Muscle layer of duodenum (tissue), 2 donors: ENCODE measurements around the gene NKAPL.

Experiments used
- H3K27ac ChIP-seq: one replicate; pipeline ENCODE4 v1.7.0; 2013; ENCODE audit warnings: mild to moderate bottlenecking, low read length
- H3K27me3 ChIP-seq: one replicate; pipeline ENCODE4 v1.7.0; 2013; ENCODE audit warnings: low read depth, mild to moderate bottlenecking, control low read depth, low read length
- H3K36me3 ChIP-seq, 2 donors: one replicate each; pipeline ENCODE4 v1.7.0; 2013; ENCODE audit warnings: low read length in 2 of 2, control low read depth in 1 of 2, mild to moderate bottlenecking in 1 of 2; ENCODE audit not compliant: insufficient read depth in 2 of 2, control insufficient read depth in 1 of 2
- H3K4me1 ChIP-seq, 2 donors: one replicate each; pipeline ENCODE4 v1.7.0; 2013; ENCODE audit warnings: low read length in 2 of 2, mild to moderate bottlenecking in 2 of 2, control low read depth in 1 of 2, moderate library complexity in 1 of 2; ENCODE audit not compliant: insufficient read depth in 2 of 2, control insufficient read depth in 1 of 2
- H3K4me3 ChIP-seq, 2 donors: one replicate each; pipeline ENCODE4 v1.7.0; 2013; ENCODE audit warnings: low read length in 2 of 2, low read depth in 1 of 2, mild to moderate bottlenecking in 1 of 2
- H3K9me3 ChIP-seq, 2 donors: one replicate each; pipeline ENCODE4 v1.7.0; 2013; ENCODE audit warnings: low read length in 2 of 2, control low read depth in 1 of 2, mild to moderate bottlenecking in 1 of 2; ENCODE audit not compliant: control insufficient read depth in 1 of 2
- donor health status: healthy.

Gene NKAPL

GRCh38 chr6:28224131-28225055 is 34.7 kb upstream of the NKAPL start:
- H3K36me3 ChIP-seq: peaks cover 23 to 25% of the 10 kb centered on the region in 2 donors
- H3K4me1 ChIP-seq: peaks cover 0 to 22% of the 10 kb centered on the region in 2 donors
- peak overlapping the region; percentile 83 to 89 for H3K4me3 ChIP-seq
- no peaks in the 10 kb centered on the region for H3K9me3 ChIP-seq
- H3K27ac ChIP-seq: peak overlapping the region; percentile 76
- peaks cover 3% of the 10 kb centered on the region for H3K27me3 ChIP-seq

DNA sequence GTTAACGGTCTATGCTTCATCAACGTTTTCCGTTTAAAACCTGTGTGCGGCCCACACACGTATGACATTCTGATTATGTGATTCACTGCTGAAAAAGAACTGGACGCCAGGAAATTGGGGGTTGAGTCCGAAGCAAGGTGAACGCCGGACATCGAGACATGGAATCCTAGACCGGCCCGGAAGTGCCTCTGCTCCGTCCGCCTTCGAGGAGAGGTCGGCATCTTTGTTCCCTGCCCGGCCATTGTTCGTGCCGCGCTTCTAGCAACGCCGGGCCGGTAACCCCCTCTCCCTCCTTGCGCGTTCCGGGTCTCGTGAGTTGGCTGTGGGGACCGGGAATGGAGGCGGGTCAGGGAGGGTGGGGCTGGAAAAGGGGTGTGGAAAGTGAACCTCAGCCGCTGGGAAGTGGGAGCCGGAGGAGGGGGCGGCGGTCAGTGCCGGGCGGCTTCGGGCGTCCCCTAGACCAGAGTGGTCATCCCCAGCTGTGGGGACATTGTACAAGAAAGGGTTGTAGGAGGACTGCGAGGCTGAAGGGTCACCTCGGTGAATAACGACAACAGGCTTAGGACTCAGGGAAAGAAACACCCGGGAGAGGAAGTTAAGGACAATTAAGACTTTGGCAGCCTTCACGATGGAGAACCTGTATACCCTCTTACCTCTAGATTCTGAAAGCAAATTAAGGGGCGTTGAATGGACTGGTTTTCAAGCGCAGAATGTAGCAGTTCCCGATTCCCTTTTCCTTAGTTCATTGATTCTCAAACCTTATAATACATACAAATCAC is 33.9 kb upstream of the NKAPL start, which contains the start of gene ZSCAN9:
Gene ZSCAN9 (plus strand): TSS at position 220 of the 779 bp plus-strand sequence. CDS start 1,810 bp downstream, outside the sequence.
- Histone ChIP-seq H3K27me3 (peaks cover 3% of the 10 kb centered on the region), H3K9me3 (no peaks in the 10 kb centered on the region), H3K4me3 (peak within 1 kb of the TSS; percentile 83 to 89), H3K4me1 (peaks cover 0 to 21% of the 10 kb centered on the region in 2 donors), H3K36me3 (peaks cover 24 to 33% of the 10 kb centered on the region in 2 donors), H3K27ac (peak within 1 kb of the TSS; percentile 76)

- H3K27me3 ChIP-seq: peaks cover 3% of the 10 kb centered on the region
- peaks cover 24 to 45% of the 10 kb centered on the region in 2 donors for H3K36me3 ChIP-seq
- peaks cover 0 to 21% of the 10 kb centered on the region in 2 donors for H3K4me1 ChIP-seq
- H3K27ac ChIP-seq: no peak overlapping the region
- no peaks in the 10 kb centered on the region for H3K9me3 ChIP-seq
- H3K4me3 ChIP-seq: no peak overlapping the region
Observed at GRCh38 chr6:28226460-28226859, 32.6 kb upstream of the NKAPL start.

- Histone ChIP-seq H3K4me3 (no peak overlapping the region), H3K36me3 (peaks cover 26 to 62% of the 10 kb centered on the region in 2 donors), H3K27ac (no peak overlapping the region), H3K4me1 (no peaks in the 10 kb centered on the region), H3K9me3 (no peaks in the 10 kb centered on the region), H3K27me3 (no peaks in the 10 kb centered on the region)
Observed at GRCh38 chr6:28232785-28233184, 26.3 kb upstream of the NKAPL start.

GRCh38 chr6:28235912-28236452 is 23.1 kb upstream of the NKAPL start:
- H3K9me3 ChIP-seq: no peaks in the 10 kb centered on the region
- H3K4me3 ChIP-seq: no peak overlapping the region
- no peaks in the 10 kb centered on the region for H3K27me3 ChIP-seq
- H3K36me3 ChIP-seq: peaks cover 10 to 34% of the 10 kb centered on the region in 2 donors
- H3K4me1 ChIP-seq: no peaks in the 10 kb centered on the region
- H3K27ac ChIP-seq: no peak overlapping the region

- Histone ChIP-seq H3K4me3 (no peak overlapping the region), H3K36me3 (peaks cover 3 to 23% of the 10 kb centered on the region in 2 donors), H3K27ac (no peak overlapping the region), H3K4me1 (no peaks in the 10 kb centered on the region), H3K9me3 (no peaks in the 10 kb centered on the region), H3K27me3 (no peaks in the 10 kb centered on the region)
Observed at GRCh38 chr6:28239636-28240035, 19.5 kb upstream of the NKAPL start.

DNA sequence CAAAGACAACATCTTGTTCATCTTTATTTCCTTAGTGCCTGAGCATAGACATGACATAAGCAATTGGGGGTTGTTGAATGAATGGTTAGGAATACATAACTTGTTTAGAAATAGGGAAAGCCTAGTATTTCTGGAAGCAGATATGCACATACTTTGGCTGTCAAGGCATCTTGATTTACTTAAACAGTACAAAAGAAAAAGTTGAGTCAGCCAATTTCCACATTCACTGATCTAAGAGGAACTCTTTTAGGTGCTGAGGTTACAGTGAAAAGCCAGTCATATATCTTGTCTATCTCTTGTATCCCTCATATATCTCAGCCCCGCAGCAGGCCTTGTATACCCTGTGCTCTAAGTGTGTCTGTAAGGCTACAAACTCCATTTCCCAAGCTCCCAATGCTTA is 18.6 kb upstream of the NKAPL start:
- Histone ChIP-seq H3K4me1 (no peaks in the 10 kb centered on the region), H3K9me3 (no peaks in the 10 kb centered on the region), H3K27ac (no peak overlapping the region), H3K27me3 (no peaks in the 10 kb centered on the region), H3K36me3 (peaks cover 9 to 31% of the 10 kb centered on the region in 2 donors), H3K4me3 (no peak overlapping the region)

- Histone ChIP-seq H3K9me3 (no peaks in the 10 kb centered on the region), H3K4me1 (no peaks in the 10 kb centered on the region), H3K4me3 (no peak overlapping the region), H3K27me3 (no peaks in the 10 kb centered on the region), H3K36me3 (peaks cover 20 to 60% of the 10 kb centered on the region in 2 donors), H3K27ac (no peak overlapping the region)
Observed at GRCh38 chr6:28243946-28244345, 15.2 kb upstream of the NKAPL start.

DNA sequence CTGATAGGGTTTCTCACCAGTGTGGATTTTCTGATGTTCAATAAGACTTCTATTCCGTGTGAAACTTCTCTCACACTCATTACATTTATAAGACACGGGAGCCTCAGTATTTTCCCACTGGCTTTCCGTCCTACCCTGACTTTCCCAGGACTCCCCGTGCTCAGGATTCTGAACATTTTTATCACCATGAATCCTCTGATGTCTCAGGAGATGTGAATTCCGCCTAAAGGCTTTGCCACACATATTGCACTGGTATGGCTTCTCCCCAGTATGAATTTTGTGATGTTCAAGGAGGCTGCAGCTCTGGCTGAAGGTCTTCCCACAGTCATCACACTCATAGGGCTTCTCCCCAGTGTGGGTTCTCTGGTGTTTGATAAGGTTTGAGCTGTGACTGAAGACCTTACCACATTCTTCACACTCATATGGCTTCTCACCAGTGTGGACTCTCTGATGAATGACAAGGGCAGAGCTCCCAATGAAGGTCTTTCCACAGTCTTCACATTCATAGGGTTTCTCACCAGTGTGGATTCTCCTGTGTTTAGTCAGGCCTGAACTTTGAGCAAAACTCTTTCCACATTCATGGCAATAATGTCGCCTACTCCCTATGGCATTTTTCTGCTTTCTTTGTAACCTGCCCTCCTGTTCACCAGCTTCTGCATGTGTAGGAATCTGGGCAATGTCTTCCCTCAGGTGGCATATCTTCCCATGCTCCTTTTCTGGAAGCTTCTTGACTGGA is 13.7 kb upstream of the NKAPL start:
- Histone ChIP-seq H3K36me3 (peaks cover 20 to 66% of the 10 kb centered on the region in 2 donors), H3K27ac (no peak overlapping the region), H3K4me3 (no peak overlapping the region)

DNA sequence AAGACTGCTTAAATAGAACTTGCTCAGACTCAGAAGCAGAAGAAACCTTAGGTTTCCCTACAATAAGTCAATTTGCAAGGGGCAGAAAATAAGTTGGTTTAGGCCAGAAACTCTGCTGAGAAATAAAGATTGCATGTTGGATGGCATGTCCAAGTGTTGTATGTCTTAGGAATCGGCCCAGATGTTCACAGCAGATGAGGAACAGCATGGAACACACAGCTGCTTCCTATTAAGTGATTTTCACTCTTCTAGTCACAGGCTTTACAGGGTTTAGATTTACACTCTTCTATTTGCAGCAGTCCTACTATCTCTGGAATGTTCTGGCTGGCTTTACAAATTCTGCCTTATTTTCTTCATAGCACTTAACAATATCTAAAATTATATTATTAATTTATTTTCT is 10.2 kb upstream of the NKAPL start:
- Histone ChIP-seq H3K4me3 (no peak overlapping the region), H3K27ac (no peak overlapping the region), H3K9me3 (no peaks in the 10 kb centered on the region), H3K27me3 (no peaks in the 10 kb centered on the region), H3K36me3 (peaks cover 20 to 54% of the 10 kb centered on the region in 2 donors), H3K4me1 (peaks cover 6 to 17% of the 10 kb centered on the region in 2 donors)

More for the DNA sequence above, 13.7 kb upstream of the NKAPL start:
- Histone ChIP-seq H3K4me1 (peaks cover 0 to 1% of the 10 kb centered on the region in 2 donors), H3K27me3 (no peaks in the 10 kb centered on the region), H3K9me3 (no peaks in the 10 kb centered on the region)
